BJ (cell line): Measurements from ENCODE around the gene PTTG1IP. TPM values are rescaled to one million over a fixed set of nuclear protein-coding genes. Genes with fewer than 3 reads are reported as not detected.

ENCODE experiments used
- CTCF ChIA-PET: fragments of 350-600 bp; formaldehyde crosslinking; extraction: SDS; loops from one replicate; lab custom pipeline; 2021; ENCODE audit warnings: antibody characterized with exemption, inconsistent platforms; lab: Yijun Ruan, JAX
- POLR2A ChIA-PET: fragments of 300-600 bp; sonication (Branson Sonifier 250); formaldehyde crosslinking; extraction: SDS; loops from one replicate; lab custom pipeline; 2021; ENCODE audit warnings: antibody characterized with exemption; lab: Charles Lee
- DNase-seq: peaks from one replicate; pipeline ENCODE4 v3.0.0-alpha.2; 2011; ENCODE audit warnings: low read depth
- H3K27me3 ChIP-seq: 2 replicates; pipeline ENCODE4 v1.6.0; 2011; ENCODE audit warnings: low read length; ENCODE audit not compliant: control insufficient read depth, insufficient read depth
- H3K36me3 ChIP-seq: 2 replicates; pipeline ENCODE4 v1.5.1; 2011; ENCODE audit warnings: low read length; ENCODE audit not compliant: control insufficient read depth, insufficient read depth
- H3K4me3 ChIP-seq: 2 replicates; pipeline ENCODE4 v1.5.1; 2011; ENCODE audit warnings: low read depth, mild to moderate bottlenecking, control low read depth, low read length
- CTCF ChIP-seq: IDR thresholded peaks from 2 replicates; pipeline ENCODE4 v1.5.1; 2011; ENCODE audit warnings: low read depth, mild to moderate bottlenecking, control low read depth, inconsistent platforms, low read length, moderate library complexity; ENCODE audit not compliant: insufficient read depth
- polyA plus RNA-seq: library from polyadenylated mRNA; depleted of rRNA; stranded (reverse); fragments of >200 nt; gene quantifications from 2 replicates; pipeline ENCODE4 v1.2.3, GENCODE V29; 2011

Gene PTTG1IP
- polyA plus RNA-seq, 1 experiment = 249 TPM

DNA sequence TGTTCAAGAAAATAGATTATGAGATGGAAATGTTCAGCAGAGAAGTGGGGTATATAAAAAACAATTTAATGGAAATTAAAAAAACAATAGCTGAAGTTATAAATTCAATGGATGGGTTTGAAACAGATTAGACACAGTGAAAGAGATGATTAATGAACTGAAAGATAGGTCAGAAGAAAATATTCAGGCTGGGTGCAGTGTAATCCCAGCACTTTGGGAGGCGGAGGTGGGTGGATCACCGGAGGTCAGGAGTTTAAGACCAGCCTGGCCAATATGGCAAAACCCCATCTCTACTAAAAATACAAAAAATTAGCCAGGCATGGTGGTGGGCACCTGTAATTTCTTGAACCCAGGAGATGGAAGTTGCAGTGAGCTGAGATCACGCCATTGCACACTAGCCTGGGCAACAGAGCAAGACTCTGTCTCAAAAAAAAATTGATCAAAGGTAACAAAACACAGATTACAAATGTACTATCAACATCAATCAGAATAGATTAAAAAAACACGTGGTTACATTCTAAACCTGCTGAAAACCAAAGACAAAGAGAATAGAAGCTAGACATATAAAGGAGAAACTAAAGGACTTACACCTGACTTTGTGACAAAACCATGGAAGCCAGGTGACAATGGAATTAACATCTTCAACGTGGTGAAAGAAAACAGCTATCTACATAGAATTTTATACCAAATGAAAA is 50.9 kb downstream of the PTTG1IP start:
- Histone ChIP-seq H3K4me3 (no peak overlapping the region), H3K36me3 (no peaks in the 10 kb centered on the region), H3K27me3 (no peaks in the 10 kb centered on the region)
- TF ChIP-seq CTCF = no peak
- CTCF ChIA-PET = interaction anchor here (0.7 kb wide), 2 partner anchors 59 to 62 kb away, joined by 3 read pairs; no protein-coding TSS in a partner anchor
- no peak for DNase-seq
- POLR2A ChIA-PET = no interaction called here

GRCh38 chr21:44820851-44821250 is 52.6 kb downstream of the PTTG1IP start:
- no peak overlapping the region for H3K4me3 ChIP-seq
- ChIA-PET CTCF (no interaction called here), POLR2A (no interaction called here)
- H3K36me3 ChIP-seq = no peaks in the 10 kb centered on the region
- no peak for DNase-seq
- TF ChIP-seq CTCF = no peak
- H3K27me3 ChIP-seq = no peaks in the 10 kb centered on the region

DNA sequence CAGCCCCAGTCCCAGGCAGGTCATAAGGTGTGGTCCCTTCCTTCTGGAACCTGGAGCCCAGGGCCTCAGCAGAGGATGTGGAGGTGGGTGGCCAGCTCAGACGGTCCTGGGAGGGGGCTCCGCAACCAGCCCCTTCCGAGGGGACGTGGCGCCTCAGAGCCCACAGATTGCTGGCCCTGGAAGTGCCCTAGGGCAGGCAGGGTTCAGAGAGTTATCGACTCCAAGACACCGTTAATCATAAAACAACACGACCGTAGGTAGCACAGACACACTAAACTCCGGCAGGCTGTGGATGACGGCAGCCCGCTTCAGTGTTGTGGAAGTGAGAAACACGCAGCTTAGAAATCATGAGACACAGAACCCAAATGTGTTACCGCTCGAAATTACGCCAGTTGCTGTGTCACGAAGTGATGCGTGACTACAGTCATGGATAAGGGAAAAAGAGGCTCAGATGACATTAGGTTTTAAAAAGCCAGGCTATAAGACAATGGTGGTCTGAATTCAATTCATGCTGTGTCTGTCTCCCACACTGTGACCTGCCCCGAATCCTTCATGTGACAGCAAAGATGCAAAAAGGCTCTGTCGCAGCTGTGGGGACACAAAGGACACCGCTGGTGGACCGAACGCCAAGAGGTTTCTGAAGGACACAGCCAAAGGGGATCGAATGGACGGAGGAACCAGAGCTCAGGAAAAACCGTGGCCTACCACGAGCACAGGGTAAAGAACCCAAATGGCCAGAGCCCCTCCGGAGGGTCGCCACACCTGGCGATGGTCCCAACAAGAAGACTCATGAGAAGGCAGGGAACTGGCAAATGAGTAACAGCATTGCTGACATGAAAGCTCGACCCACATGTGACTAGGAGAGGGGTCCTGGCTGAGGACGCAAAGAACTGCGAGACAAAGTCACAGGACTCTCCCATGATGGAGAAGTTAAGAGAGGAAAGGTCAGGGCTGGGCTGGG is 53.9 kb downstream of the PTTG1IP start:
- POLR2A ChIA-PET = no interaction called here
- DNase-seq = no peak

DNA sequence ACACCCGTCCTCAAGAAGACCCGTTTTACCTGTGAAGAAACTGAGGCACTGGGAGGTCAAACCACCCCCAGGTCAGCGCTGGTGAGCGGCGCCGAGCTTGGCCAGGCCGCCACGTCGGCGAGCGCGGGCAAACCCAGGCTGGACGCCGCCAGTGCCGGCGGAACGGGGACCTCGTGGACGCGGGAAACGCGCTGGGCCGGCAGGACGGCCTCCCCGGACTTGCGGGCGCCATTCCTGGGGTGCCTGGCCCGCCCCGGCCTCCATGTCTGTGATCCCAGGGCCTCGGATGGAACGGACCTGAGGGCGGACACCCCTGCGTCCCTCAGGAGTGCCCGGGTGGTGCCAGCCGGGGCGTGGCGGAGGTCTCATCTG is 54.9 kb downstream of the PTTG1IP start:
- Histone ChIP-seq H3K4me3 (peak overlapping the region; percentile 61), H3K27me3 (no peaks in the 10 kb centered on the region), H3K36me3 (0 out of 2 replicates have a peak, but pooled peaks cover 1% of the 10 kb centered on the region)
- DNase-seq = no peak
- CTCF ChIA-PET = interaction anchor here (0.6 kb wide), 1 partner anchor 25 kb away, joined by 3 read pairs; no protein-coding TSS in a partner anchor
- no peak for TF ChIP-seq CTCF
- POLR2A ChIA-PET = no interaction called here

More for the DNA sequence above, 53.9 kb downstream of the PTTG1IP start:
- H3K4me3 ChIP-seq = no peak overlapping the region
- no peaks in the 10 kb centered on the region for H3K27me3 ChIP-seq
- CTCF ChIA-PET = no interaction called here
- no peak for TF ChIP-seq CTCF
- H3K36me3 ChIP-seq = no peaks in the 10 kb centered on the region
